GM20000 (cell line): ENCODE results near the gene FERMT2.

ENCODE experiments used
- DNase-seq: peaks from one replicate; pipeline ENCODE4 v3.0.0; 2012; ENCODE audit warnings: low spot score
- CTCF ChIP-seq: IDR thresholded peaks from 2 replicates; pipeline ENCODE4 v1.5.1; 2012; ENCODE audit warnings: mild to moderate bottlenecking, control low read depth; ENCODE audit errors: extremely low read depth, missing control alignments

Gene FERMT2

GRCh38 chr14:52852810-52853521 is 97.9 kb downstream of the FERMT2 start:
- no peak for DNase-seq
- no peak for TF ChIP-seq CTCF

- DNase-seq, result no peak
- TF ChIP-seq CTCF, result no peak
Measured at GRCh38 chr14:52850451-52850909, 100.4 kb downstream of the FERMT2 start.

- no peak for TF ChIP-seq CTCF
- no peak for DNase-seq
Measured at GRCh38 chr14:52848626-52849025, 102.2 kb downstream of the FERMT2 start.

GRCh38 chr14:52846591-52846990 is 104.3 kb downstream of the FERMT2 start:
- TF ChIP-seq CTCF, result no peak
- no peak for DNase-seq

- TF ChIP-seq CTCF, result no peak
Measured at GRCh38 chr14:52845081-52845480, 105.8 kb downstream of the FERMT2 start.

GRCh38 chr14:52844262-52845060 is 106.4 kb downstream of the FERMT2 start:
- TF ChIP-seq CTCF, result no peak
- no peak for DNase-seq

More at GRCh38 chr14:52845081-52845480, 105.8 kb downstream of the FERMT2 start:
- DNase-seq, result no peak

GRCh38 chr14:52840877-52841276 is 110.0 kb downstream of the FERMT2 start:
- no peak for TF ChIP-seq CTCF
- peak; percentile 12 for DNase-seq
